ENCODE measurements around the gene STK35. TPM values are rescaled to one million over a fixed set of nuclear protein-coding genes. Genes with fewer than 3 reads are reported as not detected.
A peak's percentile ranks its signal among the peaks of the same experiment; 100 is the strongest.

Gene STK35
- total RNA-seq, 1 donor from 2014 or later, result 21.8 TPM

DNA sequence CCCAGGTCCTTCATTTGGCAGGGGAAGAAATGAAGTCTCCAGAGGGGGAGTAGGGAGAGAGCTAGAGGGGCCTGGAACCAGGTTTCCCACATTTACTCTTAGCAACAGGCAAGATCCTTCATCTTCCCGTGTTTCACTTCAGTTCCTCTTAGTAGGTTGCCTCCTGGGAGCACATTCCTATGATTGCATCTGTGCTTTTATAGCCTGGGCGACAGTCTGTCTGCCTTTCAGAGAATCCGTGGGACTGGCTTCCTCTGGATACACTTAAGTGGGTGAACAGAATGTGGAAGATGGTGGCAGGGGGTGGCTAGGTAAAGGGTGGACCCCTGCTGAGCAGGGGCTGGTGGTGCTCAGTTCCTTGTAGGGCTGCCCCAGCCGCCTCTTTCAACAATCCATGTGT lies 33.4 kb downstream of the STK35 start:
- Histone ChIP-seq H3K9me3 (ENCODE audit: low read depth) (no peaks in the 10 kb centered on the region), H3K79me2 (ENCODE audit: low read depth) (peaks cover 91% of the 10 kb centered on the region), H3K4me3 (no peak overlapping the region), H3K9ac (no peak overlapping the region), H3K4me1 (peaks cover 34% of the 10 kb centered on the region), H3K27ac (no peak overlapping the region), H3K36me3 (no peaks in the 10 kb centered on the region), H3K27me3 (no peaks in the 10 kb centered on the region), H3K4me2 (no peak overlapping the region), H4K20me1 (ENCODE audit: low read depth) (peaks cover 99% of the 10 kb centered on the region), H3F3A (ENCODE audit: low read depth) (peaks cover 6% of the 10 kb centered on the region), H2AFZ (replicated peaks) (no peak overlapping the region)
- DNase-seq (ENCODE audit: low spot score), result no peak
- H3K4me3 Mint-ChIP-seq, result no peak overlapping the region
- H3K9me3 Mint-ChIP-seq, result no peaks in the 10 kb centered on the region
- peaks cover 37% of the 10 kb centered on the region for H3K4me1 Mint-ChIP-seq
- TF ChIP-seq EZH2phosphoT487 (IDR thresholded peaks at IDR 0.05) (no peak), CTCF (IDR thresholded peaks at IDR 0.05) (no peak), EZH2 (IDR thresholded peaks at IDR 0.05) (no peak)
- peaks cover 2% of the 10 kb centered on the region for H3K36me3 Mint-ChIP-seq
- H3K27me3 Mint-ChIP-seq (ENCODE audit: insufficient read depth, low read depth), result peaks cover 2% of the 10 kb centered on the region
- H3K27ac Mint-ChIP-seq, result no peak overlapping the region

- DNase-seq (ENCODE audit: low spot score), result no peak
- H3K36me3 ChIP-seq, result no peaks in the 10 kb centered on the region
- H3K9ac ChIP-seq, result no peak overlapping the region
- Mint-ChIP-seq H3K27ac (peak overlapping the region; percentile 25), H3K4me1 (peaks cover 31% of the 10 kb centered on the region), H3K9me3 (no peaks in the 10 kb centered on the region), H3K4me3 (no peak overlapping the region), H3K36me3 (peaks cover 2% of the 10 kb centered on the region), H3K27me3 (ENCODE audit: insufficient read depth, low read depth) (peaks cover 2% of the 10 kb centered on the region)
- no peak overlapping the region for H2AFZ ChIP-seq (replicated peaks)
- no peak overlapping the region for H3K4me2 ChIP-seq
- no peak overlapping the region for H3K4me3 ChIP-seq
- no peak overlapping the region for H3K27ac ChIP-seq
- TF ChIP-seq EZH2phosphoT487 (IDR thresholded peaks at IDR 0.05) (no peak), EZH2 (IDR thresholded peaks at IDR 0.05) (no peak)
- H4K20me1 ChIP-seq (ENCODE audit: low read depth), result peaks cover 99% of the 10 kb centered on the region
- H3K27me3 ChIP-seq, result no peaks in the 10 kb centered on the region
- peaks cover 6% of the 10 kb centered on the region for H3F3A ChIP-seq (ENCODE audit: low read depth)
- H3K4me1 ChIP-seq, result peaks cover 27% of the 10 kb centered on the region
- no peaks in the 10 kb centered on the region for H3K9me3 ChIP-seq (ENCODE audit: low read depth)
- H3K79me2 ChIP-seq (ENCODE audit: low read depth), result peaks cover 91% of the 10 kb centered on the region
These were observed 34.6 kb downstream of the STK35 start for GRCh38 chr20:2136275-2136674.

- Mint-ChIP-seq H3K4me1 (peaks cover 25% of the 10 kb centered on the region), H3K27ac (no peak overlapping the region), H3K36me3 (peaks cover 2% of the 10 kb centered on the region), H3K4me3 (no peak overlapping the region), H3K9me3 (no peaks in the 10 kb centered on the region), H3K27me3 (ENCODE audit: insufficient read depth, low read depth) (peaks cover 2% of the 10 kb centered on the region)
- no peaks in the 10 kb centered on the region for H3K36me3 ChIP-seq
- H3K27me3 ChIP-seq, result no peaks in the 10 kb centered on the region
- no peak overlapping the region for H3K9ac ChIP-seq
- no peaks in the 10 kb centered on the region for H3F3A ChIP-seq (ENCODE audit: low read depth)
- H3K4me2 ChIP-seq, result no peak overlapping the region
- no peak overlapping the region for H3K4me3 ChIP-seq
- no peak overlapping the region for H3K27ac ChIP-seq
- TF ChIP-seq CTCF (IDR thresholded peaks at IDR 0.05), result no peak
- no peak for TF ChIP-seq EZH2phosphoT487 (IDR thresholded peaks at IDR 0.05)
- no peak for TF ChIP-seq EZH2 (IDR thresholded peaks at IDR 0.05)
- peaks cover 27% of the 10 kb centered on the region for H3K4me1 ChIP-seq
- peaks cover 89% of the 10 kb centered on the region for H3K79me2 ChIP-seq (ENCODE audit: low read depth)
- H4K20me1 ChIP-seq (ENCODE audit: low read depth), result peaks cover 99% of the 10 kb centered on the region
- H2AFZ ChIP-seq (replicated peaks), result no peak overlapping the region
- H3K9me3 ChIP-seq (ENCODE audit: low read depth), result no peaks in the 10 kb centered on the region
- no peak for DNase-seq (ENCODE audit: low spot score)
These were observed 36.0 kb downstream of the STK35 start for GRCh38 chr20:2137552-2138201.

GRCh38 chr20:2138396-2138795 lies 36.8 kb downstream of the STK35 start:
- H3K4me1 Mint-ChIP-seq, result peaks cover 17% of the 10 kb centered on the region
- Histone ChIP-seq H3K27ac (no peak overlapping the region), H3K9ac (no peak overlapping the region), H3K36me3 (no peaks in the 10 kb centered on the region), H3K79me2 (ENCODE audit: low read depth) (peaks cover 82% of the 10 kb centered on the region), H3K4me2 (peak overlapping the region; percentile 33), H3K9me3 (ENCODE audit: low read depth) (no peaks in the 10 kb centered on the region), H3K4me3 (no peak overlapping the region), H3F3A (ENCODE audit: low read depth) (no peaks in the 10 kb centered on the region), H4K20me1 (ENCODE audit: low read depth) (peaks cover 96% of the 10 kb centered on the region), H3K27me3 (no peaks in the 10 kb centered on the region), H3K4me1 (peaks cover 23% of the 10 kb centered on the region), H2AFZ (replicated peaks) (no peak overlapping the region)
- no peak for DNase-seq (ENCODE audit: low spot score)
- TF ChIP-seq EZH2 (IDR thresholded peaks at IDR 0.05) (no peak), EZH2phosphoT487 (IDR thresholded peaks at IDR 0.05) (no peak), CTCF (IDR thresholded peaks at IDR 0.05) (no peak)
- no peak overlapping the region for H3K4me3 Mint-ChIP-seq
- peaks cover 2% of the 10 kb centered on the region for H3K27me3 Mint-ChIP-seq (ENCODE audit: insufficient read depth, low read depth)
- H3K9me3 Mint-ChIP-seq, result no peaks in the 10 kb centered on the region
- H3K36me3 Mint-ChIP-seq, result peaks cover 2% of the 10 kb centered on the region
- H3K27ac Mint-ChIP-seq, result no peak overlapping the region
